ENCODE results near the gene FBRS. TPM values are rescaled to one million over a fixed set of nuclear protein-coding genes. Genes with fewer than 3 reads are reported as not detected.

Gene FBRS
- total and polyA plus RNA-seq, 2 of the 13 experiments (the other 11 are each of a cell fraction or from before 2014, with no cell fraction given), result 13.7 to 16.2 TPM

DNA sequence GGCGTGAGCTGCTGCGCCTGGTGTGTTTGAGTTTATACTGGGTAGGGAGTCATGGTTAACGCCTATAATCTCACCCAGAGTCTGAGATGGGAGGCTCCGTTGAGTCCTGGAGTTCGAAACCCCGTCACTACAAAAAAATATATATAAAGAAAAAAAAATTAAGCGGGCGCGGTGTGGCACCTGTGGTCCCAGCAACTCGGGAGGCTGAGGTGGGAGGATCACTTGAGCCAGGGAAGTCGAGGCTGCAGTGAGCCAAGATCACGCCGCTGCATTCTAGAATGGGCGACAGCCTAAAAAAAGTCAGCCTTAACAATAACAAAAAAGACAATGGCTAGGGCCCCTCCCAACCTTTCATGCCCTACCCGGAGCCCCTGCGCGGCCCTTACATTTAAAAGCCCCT is 24.7 kb upstream of the FBRS start:
- H3K9ac ChIP-seq (ENCODE audit: insufficient read depth, low read depth, low read length), result peak overlapping the region; percentile 79
- in situ Hi-C loops (cut with HindIII; ENCODE audit: extremely low pct_ligation_motif_present, low pct_unique_long_range_greater_than_20kb) (loop anchor here (25.0 kb wide), 1 partner anchor 546 kb away; the partner anchor contains the start of genes PPP4C, TBX6 and YPEL3), intact Hi-C loops (cut with micrococcal nuclease; ENCODE audit: unreplicated experiment) (no loop called here)
- H3K4me2 ChIP-seq (ENCODE audit: low read depth, low read length), result peak overlapping the region; percentile 73
- peaks cover 12% of the 10 kb centered on the region for H3K79me2 ChIP-seq (ENCODE audit: insufficient read depth, low read length)
- ChIA-PET CTCF (ENCODE audit: low intra/inter-chr PET ratio, low total read pairs) (no interaction called here), POLR2A (interaction anchor here (0.6 to 1.5 kb wide), 17 partner anchors 11 to 494 kb away, joined by 3 to 13 read pairs (median 4); partner anchors contain the start of genes DCTPP1, FBRS, PRR14 and ZNF688)
- peak overlapping the region; percentile 60 for H3K27ac ChIP-seq (ENCODE audit: extremely low read length, insufficient read depth, low read length)
- H3K36me3 ChIP-seq (replicated peaks in 1 of 2; ENCODE audit: control insufficient read depth in 1 of 2, insufficient read depth in 2 of 2, low read length in 2 of 2), result no peaks in the 10 kb centered on the region
- H4K20me1 ChIP-seq (ENCODE audit: insufficient read depth, low read length), result no peaks in the 10 kb centered on the region
- H3K9me3 ChIP-seq (ENCODE audit: low read length), result no peaks in the 10 kb centered on the region
- DNase-seq (ENCODE audit: low spot score), result no peak
- ATAC-seq, result no peak
- no peak overlapping the region for H2AFZ ChIP-seq (ENCODE audit: low read length)
- FAIRE-seq, result no peak
- peak overlapping the region; percentile 78 to 90 (median 84); a peak in 5 of 6 replicates for H3K4me3 ChIP-seq (replicated peaks in 1 of 3; ENCODE audit: insufficient read depth in 1 of 3, low read depth in 2 of 3, low read length in 3 of 3)
- H3K27me3 ChIP-seq (ENCODE audit: control insufficient read depth in 1 of 2, insufficient read depth in 2 of 2, low read length in 2 of 2), result no peaks in the 10 kb centered on the region; a peak in 1 of 5 replicates
- BruUV-seq (replicated peaks), result TSS peak; percentile 94
- peaks cover 30% of the 10 kb centered on the region for H3K4me1 ChIP-seq (ENCODE audit: insufficient read depth, low read length)
- WGBS (ENCODE audit: low lambda C conversion rate), result 94% methylated on average over 17 of the region's 17 CpGs
- TF ChIP-seq, protein P1, sequence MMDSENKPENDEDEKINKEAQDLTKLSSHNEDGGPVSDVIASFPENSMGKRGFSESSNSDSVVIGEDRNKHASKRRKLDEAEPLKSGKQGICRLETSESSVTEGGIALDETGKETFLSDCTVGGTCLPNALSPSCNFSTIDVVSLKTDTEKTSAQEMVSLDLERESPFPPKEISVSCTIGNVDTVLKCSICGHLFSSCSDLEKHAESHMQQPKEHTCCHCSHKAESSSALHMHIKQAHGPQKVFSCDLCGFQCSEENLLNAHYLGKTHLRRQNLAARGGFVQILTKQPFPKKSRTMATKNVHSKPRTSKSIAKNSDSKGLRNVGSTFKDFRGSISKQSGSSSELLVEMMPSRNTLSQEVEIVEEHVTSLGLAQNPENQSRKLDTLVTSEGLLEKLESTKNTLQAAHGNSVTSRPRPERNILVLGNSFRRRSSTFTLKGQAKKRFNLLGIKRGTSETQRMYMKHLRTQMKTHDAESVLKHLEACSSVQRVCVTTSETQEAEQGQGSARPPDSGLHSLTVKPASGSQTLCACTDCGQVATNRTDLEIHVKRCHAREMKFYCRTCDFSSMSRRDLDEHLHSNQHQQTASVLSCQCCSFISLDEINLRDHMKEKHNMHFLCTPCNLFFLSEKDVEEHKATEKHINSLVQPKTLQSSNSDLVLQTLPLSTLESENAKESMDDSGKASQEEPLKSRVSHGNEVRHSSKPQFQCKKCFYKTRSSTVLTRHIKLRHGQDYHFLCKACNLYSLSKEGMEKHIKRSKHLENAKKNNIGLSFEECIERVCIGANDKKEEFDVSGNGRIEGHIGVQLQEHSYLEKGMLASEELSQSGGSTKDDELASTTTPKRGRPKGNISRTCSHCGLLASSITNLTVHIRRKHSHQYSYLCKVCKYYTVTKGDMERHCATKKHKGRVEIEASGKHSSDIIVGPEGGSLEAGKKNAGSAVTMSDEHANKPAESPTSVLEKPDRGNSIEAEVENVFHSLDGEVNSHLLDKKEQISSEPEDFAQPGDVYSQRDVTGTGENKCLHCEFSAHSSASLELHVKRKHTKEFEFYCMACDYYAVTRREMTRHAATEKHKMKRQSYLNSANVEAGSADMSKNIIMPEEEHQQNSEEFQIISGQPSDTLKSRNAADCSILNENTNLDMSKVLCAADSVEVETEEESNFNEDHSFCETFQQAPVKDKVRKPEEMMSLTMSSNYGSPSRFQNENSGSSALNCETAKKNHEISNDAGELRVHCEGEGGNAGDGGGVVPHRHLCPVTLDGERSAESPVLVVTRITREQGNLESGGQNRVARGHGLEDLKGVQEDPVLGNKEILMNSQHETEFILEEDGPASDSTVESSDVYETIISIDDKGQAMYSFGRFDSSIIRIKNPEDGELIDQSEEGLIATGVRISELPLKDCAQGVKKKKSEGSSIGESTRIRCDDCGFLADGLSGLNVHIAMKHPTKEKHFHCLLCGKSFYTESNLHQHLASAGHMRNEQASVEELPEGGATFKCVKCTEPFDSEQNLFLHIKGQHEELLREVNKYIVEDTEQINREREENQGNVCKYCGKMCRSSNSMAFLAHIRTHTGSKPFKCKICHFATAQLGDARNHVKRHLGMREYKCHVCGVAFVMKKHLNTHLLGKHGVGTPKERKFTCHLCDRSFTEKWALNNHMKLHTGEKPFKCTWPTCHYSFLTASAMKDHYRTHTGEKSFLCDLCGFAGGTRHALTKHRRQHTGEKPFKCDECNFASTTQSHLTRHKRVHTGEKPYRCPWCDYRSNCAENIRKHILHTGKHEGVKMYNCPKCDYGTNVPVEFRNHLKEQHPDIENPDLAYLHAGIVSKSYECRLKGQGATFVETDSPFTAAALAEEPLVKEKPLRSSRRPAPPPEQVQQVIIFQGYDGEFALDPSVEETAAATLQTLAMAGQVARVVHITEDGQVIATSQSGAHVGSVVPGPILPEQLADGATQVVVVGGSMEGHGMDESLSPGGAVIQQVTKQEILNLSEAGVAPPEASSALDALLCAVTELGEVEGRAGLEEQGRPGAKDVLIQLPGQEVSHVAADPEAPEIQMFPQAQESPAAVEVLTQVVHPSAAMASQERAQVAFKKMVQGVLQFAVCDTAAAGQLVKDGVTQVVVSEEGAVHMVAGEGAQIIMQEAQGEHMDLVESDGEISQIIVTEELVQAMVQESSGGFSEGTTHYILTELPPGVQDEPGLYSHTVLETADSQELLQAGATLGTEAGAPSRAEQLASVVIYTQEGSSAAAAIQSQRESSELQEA (CRISPR knock-in tag; IDR thresholded peaks at IDR 0.05; ENCODE audit: not compliant biosample characterization), result no peak
- no peak for TF ChIP-seq ZNF792 (CRISPR knock-in tag; IDR thresholded peaks at IDR 0.05)
- TF ChIP-seq, protein P2, sequence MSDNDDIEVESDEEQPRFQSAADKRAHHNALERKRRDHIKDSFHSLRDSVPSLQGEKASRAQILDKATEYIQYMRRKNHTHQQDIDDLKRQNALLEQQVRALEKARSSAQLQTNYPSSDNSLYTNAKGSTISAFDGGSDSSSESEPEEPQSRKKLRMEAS (IDR thresholded peaks at IDR 0.05), result no peak
- no peak for TF ChIP-seq BCL6 (CRISPR knock-in tag; IDR thresholded peaks at IDR 0.05)
- TF ChIP-seq, protein P3, sequence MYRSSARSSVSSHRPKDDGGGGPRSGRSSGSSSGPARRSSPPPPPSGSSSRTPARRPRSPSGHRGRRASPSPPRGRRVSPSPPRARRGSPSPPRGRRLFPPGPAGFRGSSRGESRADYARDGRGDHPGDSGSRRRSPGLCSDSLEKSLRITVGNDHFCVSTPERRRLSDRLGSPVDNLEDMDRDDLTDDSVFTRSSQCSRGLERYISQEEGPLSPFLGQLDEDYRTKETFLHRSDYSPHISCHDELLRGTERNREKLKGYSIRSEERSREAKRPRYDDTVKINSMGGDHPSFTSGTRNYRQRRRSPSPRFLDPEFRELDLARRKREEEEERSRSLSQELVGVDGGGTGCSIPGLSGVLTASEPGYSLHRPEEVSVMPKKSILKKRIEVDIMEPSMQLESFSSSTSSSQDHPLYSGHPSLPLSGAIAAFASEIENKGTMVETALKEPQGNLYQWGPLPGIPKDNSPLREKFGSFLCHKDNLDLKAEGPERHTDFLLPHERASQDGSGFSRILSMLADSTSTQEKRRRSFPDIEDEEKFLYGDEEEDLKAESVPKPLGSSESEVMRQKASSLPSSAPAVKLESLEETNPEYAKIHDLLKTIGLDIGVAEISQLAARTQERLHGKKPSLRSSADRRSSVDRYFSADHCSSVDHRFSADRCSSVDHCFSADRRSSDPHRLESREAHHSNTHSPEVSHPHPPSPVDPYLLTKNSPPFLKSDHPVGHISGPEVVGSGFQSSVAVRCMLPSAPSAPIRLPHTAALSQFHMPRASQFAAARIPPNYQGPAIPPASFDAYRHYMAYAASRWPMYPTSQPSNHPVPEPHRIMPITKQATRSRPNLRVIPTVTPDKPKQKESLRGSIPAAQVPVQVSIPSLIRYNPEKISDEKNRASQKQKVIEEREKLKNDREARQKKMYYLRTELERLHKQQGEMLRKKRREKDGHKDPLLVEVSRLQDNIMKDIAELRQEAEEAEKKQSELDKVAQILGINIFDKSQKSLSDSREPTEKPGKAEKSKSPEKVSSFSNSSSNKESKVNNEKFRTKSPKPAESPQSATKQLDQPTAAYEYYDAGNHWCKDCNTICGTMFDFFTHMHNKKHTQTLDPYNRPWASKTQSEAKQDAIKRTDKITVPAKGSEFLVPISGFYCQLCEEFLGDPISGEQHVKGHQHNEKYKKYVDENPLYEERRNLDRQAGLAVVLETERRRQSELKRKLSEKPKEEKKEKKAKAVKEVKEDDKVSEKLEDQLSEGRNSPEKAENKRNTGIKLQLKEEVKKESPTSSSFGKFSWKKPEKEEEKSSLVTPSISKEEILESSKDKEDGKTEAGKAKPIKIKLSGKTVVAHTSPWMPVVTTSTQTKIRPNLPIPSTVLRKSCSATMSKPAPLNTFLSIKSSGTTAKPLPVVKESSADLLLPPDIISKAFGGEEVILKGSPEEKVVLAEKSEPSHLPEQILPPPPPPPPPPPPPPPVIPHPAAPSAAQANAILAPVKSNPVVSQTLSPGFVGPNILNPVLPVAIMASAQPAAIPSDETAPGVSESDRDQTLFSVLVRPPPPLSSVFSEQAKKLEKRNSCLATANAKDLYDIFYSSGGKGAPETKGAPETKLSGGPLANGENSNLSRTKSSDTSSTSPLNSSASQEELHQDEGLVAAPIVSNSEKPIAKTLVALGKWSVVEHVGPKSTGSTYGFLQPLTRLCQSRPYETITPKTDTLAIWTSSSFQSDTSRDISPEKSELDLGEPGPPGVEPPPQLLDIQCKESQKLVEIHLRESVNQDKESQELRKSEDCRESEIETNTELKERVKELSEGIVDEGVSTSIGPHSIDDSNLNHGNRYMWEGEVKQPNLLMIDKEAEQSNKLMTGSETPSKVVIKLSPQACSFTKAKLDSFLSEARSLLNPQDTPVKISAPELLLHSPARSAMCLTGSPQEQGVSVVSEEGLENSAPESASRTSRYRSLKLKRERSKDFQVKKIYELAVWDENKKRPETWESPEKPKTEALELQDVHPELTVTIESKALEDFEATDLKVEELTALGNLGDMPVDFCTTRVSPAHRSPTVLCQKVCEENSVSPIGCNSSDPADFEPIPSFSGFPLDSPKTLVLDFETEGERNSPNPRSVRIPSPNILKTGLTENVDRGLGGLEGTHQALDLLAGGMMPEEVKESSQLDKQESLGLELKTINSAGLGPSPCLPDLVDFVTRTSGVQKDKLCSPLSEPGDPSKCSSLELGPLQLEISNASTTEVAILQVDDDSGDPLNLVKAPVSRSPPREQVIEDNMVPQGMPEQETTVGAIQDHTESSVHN (CRISPR knock-in tag; IDR thresholded peaks at IDR 0.05), result no peak
- TF ChIP-seq NRL (CRISPR knock-in tag; IDR thresholded peaks at IDR 0.05; ENCODE audit: borderline replicate concordance), result no peak
